IMR-90 (cell line): ENCODE results near the gene GFAP. TPM values are rescaled to one million over a fixed set of nuclear protein-coding genes. Genes with fewer than 3 reads are reported as not detected.
A peak's percentile ranks its signal among the peaks of the same experiment; 100 is the strongest.

Source experiments
- ATAC-seq: fragments of 200-7000 bp; cut with Tn5 transposase; 2 replicates; pipeline ENCODE4 v1.9.1; 2020; ENCODE audit warnings: low read depth, mild to moderate bottlenecking, moderate library complexity
- Bru-seq: library from RNA; stranded (reverse); fragments of 400-500 nt; gene quantifications from one replicate; lab custom pipeline; 2021; lab: Mats Ljungman, UMichigan
- BruChase-seq, 2 experiments: library from RNA; stranded (reverse); fragments of 400-500 nt; gene quantifications; one replicate each; lab custom pipeline; 2021; lab: Mats Ljungman, UMichigan
- BruUV-seq: library from RNA; stranded (reverse); fragments of 400-500 nt; replicated peaks from 2 replicates; lab custom pipeline; 2021; lab: Mats Ljungman, UMichigan
- CTCF ChIA-PET: fragments of 300-600 bp; formaldehyde crosslinking; extraction: SDS; loops from one replicate; lab custom pipeline; 2021; ENCODE audit warnings: antibody characterized with exemption; lab: Yijun Ruan, JAX
- POLR2A ChIA-PET: fragments of 300-600 bp; sonication (Branson Sonifier 250); formaldehyde crosslinking; loops from one replicate; lab custom pipeline; 2022; ENCODE audit warnings: antibody characterized with exemption; ENCODE audit not compliant: unreplicated experiment; lab: Charles Lee
- DNase-seq: peaks from one replicate; pipeline ENCODE4 v3.0.0; 2013
- H2AFZ ChIP-seq: replicated peaks from 2 replicates; pipeline ENCODE3; 2013; ENCODE audit warnings: low read length, mild to moderate bottlenecking; ENCODE audit not compliant: poor library complexity
- H2AK5ac ChIP-seq: 2 replicates; pipeline ENCODE4 v1.6.1; 2013; ENCODE audit warnings: low read depth, low read length, inconsistent platforms
- H2AK9ac ChIP-seq: replicated peaks from 2 replicates; pipeline ENCODE3; 2013; ENCODE audit warnings: mild to moderate bottlenecking, low read depth, low read length, moderate library complexity; ENCODE audit not compliant: poor library complexity
- H2BK120ac ChIP-seq: 2 replicates; pipeline ENCODE4 v1.6.1; 2013; ENCODE audit warnings: low read depth, low read length, inconsistent platforms
- H2BK15ac ChIP-seq: 3 replicates; pipeline ENCODE4 v1.6.1; 2013; ENCODE audit warnings: low read depth, low read length, inconsistent platforms
- H2BK20ac ChIP-seq: 2 replicates; pipeline ENCODE4 v1.6.1; 2013; ENCODE audit warnings: low read depth, mild to moderate bottlenecking, inconsistent platforms, low read length, moderate library complexity
- H2BK5ac ChIP-seq: 2 replicates; pipeline ENCODE4 v1.6.1; 2013; ENCODE audit warnings: mild to moderate bottlenecking, low read depth, low read length, inconsistent platforms; ENCODE audit not compliant: poor library complexity, severe bottlenecking
- H3K14ac ChIP-seq: replicated peaks from 2 replicates; pipeline ENCODE4 v1.6.1; 2013; ENCODE audit warnings: low read depth, low read length, inconsistent platforms
- H3K18ac ChIP-seq: 2 replicates; pipeline ENCODE4 v1.6.1; 2013; ENCODE audit warnings: low read depth, low read length, control low read depth
- H3K23ac ChIP-seq: 2 replicates; pipeline ENCODE4 v1.6.1; 2013; ENCODE audit warnings: low read depth, low read length, inconsistent platforms
- H3K27ac ChIP-seq: 2 replicates; pipeline ENCODE4 v1.5.1; 2013; ENCODE audit warnings: mild to moderate bottlenecking, control low read depth, low read length; ENCODE audit not compliant: insufficient read depth
- H3K27me3 ChIP-seq: 2 replicates; pipeline ENCODE4 v1.6.1; 2013; ENCODE audit warnings: low read length; ENCODE audit not compliant: control insufficient read depth, insufficient read depth
- H3K36me3 ChIP-seq: 2 replicates; pipeline ENCODE4 v1.6.1; 2013; ENCODE audit warnings: low read length, mixed read lengths; ENCODE audit not compliant: control insufficient read depth, insufficient read depth
- H3K4ac ChIP-seq: 2 replicates; pipeline ENCODE4 v1.6.1; 2013; ENCODE audit warnings: low read depth, low read length, inconsistent platforms
- H3K4me1 ChIP-seq: 2 replicates; pipeline ENCODE4 v1.6.1; 2013; ENCODE audit warnings: low read length, mixed read lengths; ENCODE audit not compliant: control insufficient read depth, insufficient read depth
- H3K4me2 ChIP-seq: 2 replicates; pipeline ENCODE4 v1.6.1; 2013; ENCODE audit warnings: low read depth, mild to moderate bottlenecking, control low read depth, low read length, moderate library complexity
- H3K4me3 ChIP-seq: 2 replicates; pipeline ENCODE4 v1.5.1; 2013; ENCODE audit warnings: low read depth, mild to moderate bottlenecking, control low read depth, low read length, moderate library complexity; ENCODE audit not compliant: insufficient read depth
- H3K56ac ChIP-seq: 2 replicates; pipeline ENCODE4 v1.6.1; 2013; ENCODE audit warnings: low read length, inconsistent platforms; ENCODE audit not compliant: insufficient read depth; ENCODE audit errors: extremely low read depth
- H3K79me1 ChIP-seq, 2 experiments: 2 replicates each; pipeline ENCODE4 v1.6.1; 2013; ENCODE audit warnings: low read length in 2 of 2, inconsistent platforms in 1 of 2, low read depth in 1 of 2
- H3K9ac ChIP-seq: 2 replicates; pipeline ENCODE4 v1.6.1; 2013; ENCODE audit warnings: low read depth, low read length, control low read depth
- H3K9me1 ChIP-seq: 2 replicates; pipeline ENCODE4 v1.6.1; 2013; ENCODE audit warnings: low read length, inconsistent platforms; ENCODE audit not compliant: insufficient read depth
- H3K9me3 ChIP-seq: 2 replicates; pipeline ENCODE4 v1.6.1; 2013; ENCODE audit warnings: low read length; ENCODE audit not compliant: control insufficient read depth, insufficient read depth
- H4K20me1 ChIP-seq: 2 replicates; pipeline ENCODE4 v1.6.1; 2013; ENCODE audit warnings: low read length, inconsistent platforms; ENCODE audit not compliant: insufficient read depth
- H4K5ac ChIP-seq: 2 replicates; pipeline ENCODE4 v1.6.1; 2013; ENCODE audit warnings: mild to moderate bottlenecking, low read depth, low read length, control low read depth
- H4K8ac ChIP-seq, 2 experiments: 2 replicates each; pipeline ENCODE4 v1.6.1; 2013; ENCODE audit warnings: low read depth in 2 of 2, low read length in 2 of 2, control low read depth in 1 of 2, inconsistent platforms in 1 of 2
- H4K91ac ChIP-seq: 2 replicates; pipeline ENCODE4 v1.6.1; 2013; ENCODE audit warnings: low read depth, low read length, inconsistent platforms; ENCODE audit not compliant: insufficient read depth
- BHLHE40 ChIP-seq: fragments of 150-350 bp; IDR thresholded peaks from 2 replicates; pipeline ENCODE4 v1.6.1; 2016; ENCODE audit warnings: mild to moderate bottlenecking, low read depth, low read length
- CHD1 ChIP-seq: IDR thresholded peaks from 2 replicates; pipeline ENCODE4 v1.6.1; 2012; ENCODE audit warnings: low read depth, low read length, improper control_type of control experiment
- ELK1 ChIP-seq: fragments of 150-350 bp; IDR thresholded peaks from 2 replicates; pipeline ENCODE4 v1.6.1; 2016; ENCODE audit warnings: low read depth, mild to moderate bottlenecking, low read length, moderate library complexity, borderline replicate concordance
- FOS ChIP-seq: fragments of 150-350 bp; IDR thresholded peaks from 2 replicates; pipeline ENCODE4 v1.6.1; 2016; ENCODE audit warnings: low read depth, low read length
- MXI1 ChIP-seq: IDR thresholded peaks from 2 replicates; pipeline ENCODE4 v1.6.1; 2012; ENCODE audit warnings: low read depth, mild to moderate bottlenecking, low read length, moderate library complexity, borderline replicate concordance
- NFE2L2 ChIP-seq: fragments of 150-350 bp; IDR thresholded peaks from 2 replicates; pipeline ENCODE4 v1.6.1; 2016; ENCODE audit warnings: low read depth, mild to moderate bottlenecking, low read length
- RCOR1 ChIP-seq: IDR thresholded peaks from 2 replicates; pipeline ENCODE4 v1.6.1; 2012; ENCODE audit warnings: mild to moderate bottlenecking, low read length, improper control_type of control experiment; ENCODE audit not compliant: insufficient replicate concordance
- RFX5 ChIP-seq: IDR thresholded peaks from 2 replicates; pipeline ENCODE4 v1.8.0; 2012; ENCODE audit warnings: low read depth, mild to moderate bottlenecking, low read length, moderate library complexity
- SMC3 ChIP-seq: fragments of 150-350 bp; IDR thresholded peaks from 2 replicates; pipeline ENCODE4 v1.6.1; 2016; ENCODE audit warnings: low read depth, mild to moderate bottlenecking, antibody characterized with exemption, low read length, moderate library complexity
- USF2 ChIP-seq: fragments of 150-350 bp; IDR thresholded peaks from 2 replicates; pipeline ENCODE4 v1.6.1; 2017; ENCODE audit warnings: mild to moderate bottlenecking, antibody characterized with exemption, low read length, low read depth
- WGBS, 2 experiments: methylation state at CpG; one replicate each; pipeline versions ENCODE4 v1.1.5 to v1.1.7; 2013; ENCODE audit warnings: missing lambda C conversion rate in 2 of 2; ENCODE audit not compliant: insufficient read length in 1 of 2; ENCODE audit errors: extremely low coverage in 2 of 2; 5-methylcytosine and 5-hydroxymethylcytosine counted together
- dilution Hi-C: fragments of 300-500 bp; cut with HindIII; formaldehyde crosslinking; loops from one replicate; pipeline ENCODE4 v1.14.3; 2018; ENCODE audit warnings: low sequenced_read_pairs; ENCODE audit not compliant: unreplicated experiment
- in situ Hi-C: fragments of 300-500 bp; cut with MboI; formaldehyde crosslinking; loops from 3 replicates; pipeline ENCODE4 v1.14.3; 2019; ENCODE audit warnings: low sequenced_read_pairs, inconsistent platforms, mixed read lengths
- intact Hi-C: fragments of 100-400 bp; cut with micrococcal nuclease; formaldehyde crosslinking; loops from 2 replicates; pipeline ENCODE4 v1.10.0; 2022
- long read RNA-seq: library from polyadenylated mRNA; unstranded; transcript quantifications from one replicate; pipeline ENCODE4 v2.0.0, GENCODE V29; 2021; ENCODE audit not compliant: unreplicated experiment
- polyA plus RNA-seq, 3 experiments: library from polyadenylated mRNA; depleted of rRNA; stranded (reverse); fragments of >200 nt; gene quantifications; 2 replicates each; pipeline ENCODE4 v1.2.3, GENCODE V29; 2012; ENCODE audit warnings: low replicate concordance in 1 of 3
- total RNA-seq: library from RNA; depleted of rRNA; stranded (reverse); fragments of >200 nt; gene quantifications from 2 replicates; pipeline ENCODE4 v1.2.3, GENCODE V29; 2012; rRNA removed

Gene GFAP
- total RNA-seq (0.18 TPM in 1 of 2 replicates, not detected in the other), polyA plus RNA-seq (2012; rRNA removed) (0.19 and 0.40 TPM in 2 replicates), Bru-seq, nascent RNA (not detected), BruChase-seq, experiment 1, labeled RNA remaining after a 6-hour chase (not detected), BruChase-seq, experiment 2, labeled RNA remaining after a 2-hour chase (not detected)
- polyA plus RNA-seq (2012; cell fraction: cytosol; rRNA removed) = 0.02 and 0.13 TPM in 2 replicates
- 0.05 and 0.18 TPM in 2 replicates for polyA plus RNA-seq (2012; cell fraction: nucleus; rRNA removed; ENCODE audit: low replicate concordance)
- long read RNA-seq = 0 reads

GRCh38 chr17:44915321-44915726, at the start of gene GFAP:
Gene GFAP, minus strand, starts transcription at chr17:44915500. Its CDS starts 14 bp downstream, at chr17:44915486.
- ATAC-seq = no peak
- DNase-seq = no peak
- no peak within 1 kb of the TSS for H2BK15ac ChIP-seq
- CTCF ChIA-PET = interaction anchor here (1.0 kb wide), 1 partner anchor 106 kb away, joined by 3 read pairs; no protein-coding TSS in a partner anchor
- dilution Hi-C loops (no loop called here), in situ Hi-C loops (no loop called here), intact Hi-C loops (no loop called here)
- H3K4me1 ChIP-seq = peaks cover 9% of the 10 kb centered on the region; the same call in 1 of the 2 replicates
- no peak within 1 kb of the TSS for H3K4ac ChIP-seq
- WGBS, 2 experiments = no CpG with 5 or more reads among the region's 17 CpGs
- H3K36me3 ChIP-seq = no peaks in the 10 kb centered on the region
- H3K9me1 ChIP-seq = peaks cover 4% of the 10 kb centered on the region; the same call in 1 of the 2 replicates
- no peak within 1 kb of the TSS for H3K4me3 ChIP-seq
- POLR2A ChIA-PET = no interaction called here
- H2BK20ac ChIP-seq = no peak within 1 kb of the TSS
- H2AK5ac ChIP-seq = 0 out of 2 replicates have a peak within 1 kb of the TSS, but pooled peaks have one; percentile 18
- H4K20me1 ChIP-seq = no peaks in the 10 kb centered on the region; the same call in 1 of the 2 replicates
- H2AFZ ChIP-seq = peak within 1 kb of the TSS; percentile 77
- no TSS peak for BruUV-seq
- no peak within 1 kb of the TSS for H3K56ac ChIP-seq
- H2AK9ac ChIP-seq = peak within 1 kb of the TSS; percentile 37
- no peaks in the 10 kb centered on the region for H3K79me1 ChIP-seq
- H3K18ac ChIP-seq = no peak within 1 kb of the TSS
- H4K8ac ChIP-seq = peak within 1 kb of the TSS in 1 of 2 experiments; percentile 4; a peak in 1 of 4 replicates
- H4K91ac ChIP-seq = no peak within 1 kb of the TSS; the same call in 1 of the 2 replicates
- H4K5ac ChIP-seq = no peak within 1 kb of the TSS
- H3K27ac ChIP-seq = no peak within 1 kb of the TSS
- no peak within 1 kb of the TSS for H2BK5ac ChIP-seq
- 0 out of 2 replicates have a peak within 1 kb of the TSS, but pooled peaks have one; percentile 43 for H2BK120ac ChIP-seq
- peaks cover 9% of the 10 kb centered on the region; the same call in 1 of the 2 replicates for H3K27me3 ChIP-seq
- no peak within 1 kb of the TSS for H3K14ac ChIP-seq
- no peak within 1 kb of the TSS for H3K4me2 ChIP-seq
- no peak within 1 kb of the TSS for H3K23ac ChIP-seq
- no peak within 1 kb of the TSS for H3K9ac ChIP-seq
- no peak for TF ChIP-seq ELK1
- TF ChIP-seq BHLHE40 = no peak
- no peak for TF ChIP-seq SMC3
- TF ChIP-seq CHD1 = no peak
- no peak for TF ChIP-seq MXI1
- no peak for TF ChIP-seq FOS
- TF ChIP-seq RFX5 = no peak
- TF ChIP-seq USF2 = no peak
- TF ChIP-seq NFE2L2 = no peak
- TF ChIP-seq RCOR1 = no peak
- no peaks in the 10 kb centered on the region for H3K9me3 ChIP-seq
